Mammary epithelial cell (primary cell): ENCODE data around the gene ELMO1.

Source experiments
- CTCF ChIP-seq, 2 donors: IDR thresholded peaks in 1 of 2; conservative IDR thresholded peaks in 1 of 2; 2 replicates each; pipeline ENCODE4 v1.5.1; 2011 to 2012; ENCODE audit warnings: inconsistent platforms in 2 of 2, low read length in 2 of 2, mild to moderate bottlenecking in 2 of 2, control low read depth in 1 of 2, low read depth in 1 of 2; ENCODE audit not compliant: insufficient read depth in 1 of 2; ENCODE audit errors: extremely low read depth in 1 of 2
- EZH2 ChIP-seq: IDR thresholded peaks from 2 replicates; pipeline ENCODE4 v1.6.1; 2012; ENCODE audit warnings: low read length, inconsistent platforms, borderline replicate concordance

GRCh38 chr7:37248396-37248861, 200.2 kb downstream of the ELMO1 start:
- TF ChIP-seq CTCF (conservative IDR thresholded peaks at IDR 0.05 in 1 of 2, IDR thresholded peaks at IDR 0.05 in 1 of 2; ENCODE audit: extremely low read depth in 1 of 2, insufficient read depth in 1 of 2, low read depth in 1 of 2, low read length in 2 of 2), result no peak
- TF ChIP-seq EZH2, result no peak
